ENCODE data around the gene OR10H5.
A peak's percentile ranks its signal among the peaks of the same experiment; 100 is the strongest.
"Not testable (repeated sequence)": the region's sequence is repeated elsewhere in the genome, so short reads cannot be mapped to it uniquely, and the experiment has no call there.

OR10H5 gene

GRCh38 chr19:15811476-15811875, 24.0 kb downstream of the OR10H5 start:
- DNase-seq (ENCODE audit: low read depth), result no peak

GRCh38 chr19:15812060-15812722, 24.7 kb downstream of the OR10H5 start:
- peak; percentile 27 for DNase-seq (ENCODE audit: low read depth)

GRCh38 chr19:15813916-15814315, 26.5 kb downstream of the OR10H5 start:
- DNase-seq (ENCODE audit: low read depth), result no peak

DNA sequence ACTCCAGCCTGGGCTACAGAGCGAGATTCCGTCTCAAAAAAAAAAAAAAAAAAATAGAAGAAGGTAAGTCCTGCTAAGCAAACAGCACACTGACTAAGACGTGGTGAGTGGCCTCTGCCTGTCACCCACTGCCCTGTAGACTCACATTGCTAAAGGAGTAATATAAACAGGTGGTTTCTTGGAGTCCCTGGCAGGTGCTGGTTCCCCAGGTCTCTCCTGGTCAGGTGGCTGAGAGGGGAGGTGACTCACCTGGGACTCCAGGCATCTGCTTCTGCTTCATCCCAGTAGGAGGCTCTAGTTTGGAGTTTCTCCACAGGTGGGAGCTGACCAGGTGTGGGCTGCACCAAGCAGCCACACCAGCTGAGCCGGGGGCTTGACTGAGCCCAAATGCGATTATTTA, 27.8 kb downstream of the OR10H5 start, which contains the start of gene OR10H1:
Gene OR10H1 (minus strand): TSS at position 359 of the 400 bp plus-strand sequence. CDS start 7,627 bp downstream, outside the sequence.
- no peak for DNase-seq (ENCODE audit: low read depth)

- no peak for DNase-seq (ENCODE audit: low read depth)
Measured at GRCh38 chr19:15820646-15821045, 33.2 kb downstream of the OR10H5 start.

DNA sequence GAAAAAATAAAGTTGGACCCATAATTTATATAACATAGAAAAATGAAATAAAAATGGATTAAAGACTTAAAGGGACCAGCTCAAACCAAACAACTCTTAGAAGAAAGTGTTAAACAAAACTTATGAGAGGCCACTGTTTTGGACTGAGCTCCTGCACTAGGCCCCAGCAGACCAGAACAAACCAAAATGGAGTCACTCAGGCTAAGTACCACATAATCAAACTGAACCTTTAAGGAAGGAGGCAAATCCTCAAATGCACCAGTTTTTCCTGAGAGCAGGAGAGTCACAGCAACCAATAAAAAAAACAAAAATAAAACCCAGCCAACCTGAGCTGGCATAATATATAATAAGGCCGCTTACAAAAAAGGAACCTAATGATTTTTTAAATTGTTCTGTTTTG, 38.3 kb downstream of the OR10H5 start:
- DNase-seq (ENCODE audit: low read depth), result no peak

GRCh38 chr19:15828121-15828610, 40.7 kb downstream of the OR10H5 start:
- DNase-seq (ENCODE audit: low read depth), result no peak

- DNase-seq (ENCODE audit: low read depth), result not testable (repeated sequence)
Measured at GRCh38 chr19:15828611-15829305, 41.3 kb downstream of the OR10H5 start.

GRCh38 chr19:15829306-15829698, 41.8 kb downstream of the OR10H5 start:
- DNase-seq (ENCODE audit: low read depth), result no peak

GRCh38 chr19:15829786-15830185, 42.3 kb downstream of the OR10H5 start:
- DNase-seq (ENCODE audit: low read depth), result no peak

DNA sequence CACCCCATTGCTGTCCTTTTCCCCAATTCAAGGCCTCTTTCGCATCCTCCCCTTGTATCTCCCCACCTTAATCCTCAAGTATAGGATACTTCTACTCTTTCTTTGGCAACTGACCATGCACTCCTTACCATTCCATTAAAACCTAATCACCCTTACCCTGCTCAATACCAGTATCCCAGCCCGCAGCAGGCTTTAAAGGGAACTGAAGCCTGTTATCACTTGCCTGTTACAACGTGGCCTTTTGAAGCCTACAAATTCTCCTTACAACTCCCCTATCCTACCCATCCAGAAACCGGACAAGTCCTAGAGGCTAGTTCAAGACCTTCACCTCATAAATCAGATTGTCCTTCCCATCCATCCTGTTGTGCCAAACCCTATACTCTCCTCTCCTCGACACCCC, 44.2 kb downstream of the OR10H5 start:
- DNase-seq (ENCODE audit: low read depth), result no peak

GRCh38 chr19:15834232-15834631, 46.8 kb downstream of the OR10H5 start:
- not testable (repeated sequence) for DNase-seq (ENCODE audit: low read depth)

GRCh38 chr19:15835565-15836329, 48.3 kb downstream of the OR10H5 start:
- peak; percentile 16 for DNase-seq (ENCODE audit: low read depth)

- peak; percentile 93 for DNase-seq (ENCODE audit: low read depth)
Measured at GRCh38 chr19:15836330-15837220, 49.1 kb downstream of the OR10H5 start.

GRCh38 chr19:15837221-15837731, 49.8 kb downstream of the OR10H5 start:
- no peak for DNase-seq (ENCODE audit: low read depth)

DNA sequence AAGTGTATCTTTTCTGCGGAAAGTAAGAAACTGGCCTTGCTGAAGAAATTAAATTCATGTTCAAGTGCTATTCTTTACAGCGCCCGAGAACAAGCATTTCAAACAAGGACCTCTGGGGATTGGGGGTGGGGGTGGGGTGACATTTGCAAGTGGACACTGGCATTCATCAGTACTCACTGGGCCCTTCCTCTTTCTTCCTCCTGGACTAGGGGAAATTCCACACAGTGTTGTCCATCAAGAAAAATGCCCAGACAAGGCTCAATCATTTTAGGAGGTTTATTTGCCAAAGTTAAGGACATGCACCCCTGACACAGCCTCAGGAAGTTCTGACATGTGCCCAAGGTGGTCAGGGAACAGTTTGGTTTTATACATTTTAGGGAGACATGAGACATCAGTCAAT, 50.9 kb downstream of the OR10H5 start:
- DNase-seq (ENCODE audit: low read depth), result no peak

- DNase-seq (ENCODE audit: low read depth), result not testable (repeated sequence)
Measured at GRCh38 chr19:15839888-15840287, 52.4 kb downstream of the OR10H5 start.

DNA sequence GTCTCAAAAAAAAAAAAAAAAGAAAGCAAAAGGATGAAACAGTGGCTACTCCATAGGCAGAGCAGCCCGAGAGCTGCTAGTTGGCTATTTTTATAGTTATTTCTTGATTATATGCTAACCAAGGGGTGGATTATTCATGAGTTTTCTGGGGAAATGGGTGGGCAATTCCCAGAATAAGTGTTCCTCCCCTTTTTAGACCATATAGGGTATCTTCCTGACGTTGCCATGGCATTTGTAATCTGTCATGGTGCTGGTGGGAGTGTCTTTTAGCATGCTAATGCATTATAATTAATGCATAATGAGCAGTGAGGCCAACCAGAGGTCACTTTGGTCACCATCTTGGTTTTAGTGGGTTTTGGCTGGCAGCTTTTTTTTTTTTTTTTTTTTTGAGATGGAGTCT, 53.4 kb downstream of the OR10H5 start:
- no peak for DNase-seq (ENCODE audit: low read depth)

DNA sequence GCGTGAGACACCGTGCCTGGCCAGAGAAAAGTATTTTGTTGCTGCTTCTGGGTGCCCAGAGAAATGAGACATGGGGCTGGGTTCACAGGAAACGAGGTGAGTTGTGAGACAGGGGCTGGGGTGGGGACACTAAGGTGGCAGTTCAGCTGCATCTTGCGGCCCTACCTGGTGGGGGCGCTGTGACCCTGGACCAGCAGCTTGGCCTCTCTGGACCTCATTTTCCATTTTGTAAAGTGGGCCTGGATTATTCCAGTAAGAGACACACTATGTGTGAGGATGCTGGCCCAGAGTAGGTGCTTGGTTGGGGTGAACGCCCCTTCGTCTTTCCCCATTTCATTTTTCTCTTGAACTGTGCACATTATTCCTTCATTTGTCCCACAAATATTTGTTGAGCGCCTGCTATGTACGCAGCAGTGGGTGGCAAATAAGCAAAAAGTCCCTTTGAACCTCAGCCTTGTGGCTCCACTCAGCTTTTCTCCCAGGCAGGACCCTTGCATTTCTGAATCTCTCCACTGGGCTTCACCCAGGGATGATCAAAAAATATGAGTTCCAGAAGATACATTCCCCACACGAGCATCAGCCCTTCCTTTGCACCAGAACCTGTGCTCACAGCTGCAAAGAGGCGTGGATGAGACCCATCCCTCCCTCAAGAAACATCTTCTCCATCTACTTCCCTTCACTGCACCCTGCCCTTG, 54.6 kb downstream of the OR10H5 start:
- DNase-seq (ENCODE audit: low read depth), result no peak

GRCh38 chr19:15843203-15843893, 55.9 kb downstream of the OR10H5 start:
- no peak for DNase-seq (ENCODE audit: low read depth)

Data from stimulated activated CD8-positive, alpha-beta memory T cell treated with anti-CD3 and anti-CD28 coated beads, Interleukin-15, amount 100 ng/mL, for 1 hour (primary cell).